GM18505 (cell line): ENCODE measurements around the gene FXYD4.
A peak's percentile ranks its signal among the peaks of the same experiment; 100 is the strongest.

Source experiments
- ATAC-seq: cut with Tn5 transposase; IDR thresholded peaks from one replicate; pipeline ENCODE4 v1.9.1; 2021; ENCODE audit not compliant: unreplicated experiment
- POLR2A ChIP-seq: IDR thresholded peaks from 4 replicates; pipeline ENCODE4 v1.6.1; 2011; ENCODE audit warnings: borderline replicate concordance; ENCODE audit not compliant: insufficient read depth, insufficient read length; ENCODE audit errors: extremely low read depth

Gene FXYD4

DNA sequence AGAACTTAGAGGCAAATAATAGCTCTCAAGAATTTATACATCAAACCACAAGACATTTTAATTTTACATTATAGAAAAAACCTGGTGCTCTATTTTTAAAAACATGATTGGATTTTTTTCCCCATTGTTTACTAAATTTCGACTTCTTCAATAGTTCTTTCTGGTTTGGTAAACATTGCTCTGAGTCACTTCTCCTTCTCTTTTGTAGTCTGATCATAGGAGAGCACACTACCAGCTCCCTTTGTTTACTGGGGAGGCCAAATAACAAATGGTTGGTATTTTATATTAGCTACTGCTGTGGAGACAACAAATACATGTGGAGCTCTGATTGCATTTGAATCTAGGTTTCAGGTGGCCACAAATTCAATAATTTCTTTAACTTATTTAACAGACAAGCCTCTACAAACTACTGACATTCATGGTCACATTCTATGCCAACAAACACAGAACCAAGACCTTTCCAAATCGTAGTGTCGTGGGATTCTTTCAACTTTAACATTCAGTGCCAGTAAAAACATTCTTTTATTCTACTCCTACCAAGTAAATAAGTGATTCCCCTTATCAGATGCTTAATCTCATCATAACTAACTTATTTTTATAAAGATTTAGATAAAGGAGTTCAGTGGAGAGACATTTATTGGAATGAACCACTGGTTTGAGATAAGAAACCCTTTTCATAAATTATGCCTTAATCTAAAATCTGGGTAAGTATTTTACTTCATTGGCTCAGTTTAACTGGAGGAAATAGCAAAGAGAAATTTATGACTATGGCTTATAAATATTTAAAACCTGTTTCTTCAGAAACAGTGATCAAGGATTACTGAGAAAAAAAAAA is 17.7 kb upstream of the FXYD4 start:
- TF ChIP-seq POLR2A = no peak
- ATAC-seq = no peak

DNA sequence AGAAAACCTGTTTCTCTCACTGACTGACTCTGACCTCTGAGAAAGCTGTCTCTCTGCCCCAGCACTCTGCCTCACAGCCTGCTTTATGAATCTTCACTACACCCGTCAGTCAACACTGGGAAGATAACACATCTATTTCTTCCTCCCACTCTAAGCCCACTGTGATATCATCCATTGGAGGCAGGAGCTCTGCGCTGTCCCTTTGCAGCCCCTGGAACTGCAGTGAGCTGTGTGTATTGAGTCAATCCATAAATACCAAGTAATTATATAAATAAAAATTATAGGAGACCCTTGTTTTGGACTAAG is 17.2 kb upstream of the FXYD4 start:
- TF ChIP-seq POLR2A = no peak
- no peak for ATAC-seq

DNA sequence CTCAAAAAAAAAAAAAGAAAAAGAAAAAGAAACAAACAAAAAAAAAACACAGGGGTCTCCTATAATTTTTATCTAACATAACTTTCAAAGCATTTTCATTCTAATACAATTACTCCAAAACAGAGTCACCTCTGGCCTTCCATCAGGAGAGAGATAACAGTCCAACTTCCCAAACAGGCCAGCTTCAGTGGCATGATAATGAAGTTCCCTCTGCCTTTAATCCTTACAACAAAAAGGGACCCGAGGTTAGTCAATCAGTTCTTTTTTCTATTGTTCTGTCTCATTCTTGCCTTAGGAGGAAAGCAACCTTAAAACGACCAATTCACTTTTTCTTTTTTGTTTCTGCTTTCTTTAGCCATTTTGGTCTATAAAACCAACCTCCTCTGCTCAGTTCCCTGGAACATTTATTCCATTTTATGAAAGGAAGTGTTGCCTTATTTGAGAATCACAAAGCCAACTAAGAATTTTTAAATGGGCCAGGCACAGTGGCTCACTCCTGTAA is 16.5 kb upstream of the FXYD4 start:
- TF ChIP-seq POLR2A = no peak

DNA sequence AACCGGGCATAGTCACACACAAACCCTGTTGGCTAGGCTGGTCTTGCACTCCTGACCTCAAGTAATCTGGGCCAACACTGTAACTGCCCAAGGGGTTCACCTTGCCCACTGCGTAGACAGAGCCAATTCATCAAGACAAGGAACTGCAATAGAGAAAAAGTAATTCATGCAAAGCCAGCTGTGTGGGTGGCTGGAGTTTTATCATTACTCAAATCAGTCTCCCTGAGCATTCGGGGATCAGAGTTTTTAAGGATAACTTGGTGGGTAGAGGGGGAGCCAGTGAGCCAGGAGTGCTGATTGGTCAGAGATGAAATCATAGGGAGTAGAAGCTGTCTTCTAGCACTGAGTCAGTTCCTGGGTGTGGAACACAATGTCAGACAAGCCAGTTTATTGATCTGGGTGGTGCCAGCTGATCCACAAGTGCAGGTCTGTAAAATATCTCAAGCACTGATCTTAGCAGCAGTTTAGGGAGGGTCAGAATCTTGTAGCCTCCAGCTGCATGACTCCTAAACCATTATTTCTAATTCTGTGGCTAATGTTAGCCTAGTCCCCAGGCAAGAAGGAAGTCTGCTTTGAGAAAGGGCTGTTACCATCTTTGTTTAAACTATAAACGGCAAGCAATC is 15.6 kb upstream of the FXYD4 start:
- ATAC-seq = no peak
- TF ChIP-seq POLR2A = no peak

More for the DNA sequence above, 16.5 kb upstream of the FXYD4 start:
- ATAC-seq = no peak

DNA sequence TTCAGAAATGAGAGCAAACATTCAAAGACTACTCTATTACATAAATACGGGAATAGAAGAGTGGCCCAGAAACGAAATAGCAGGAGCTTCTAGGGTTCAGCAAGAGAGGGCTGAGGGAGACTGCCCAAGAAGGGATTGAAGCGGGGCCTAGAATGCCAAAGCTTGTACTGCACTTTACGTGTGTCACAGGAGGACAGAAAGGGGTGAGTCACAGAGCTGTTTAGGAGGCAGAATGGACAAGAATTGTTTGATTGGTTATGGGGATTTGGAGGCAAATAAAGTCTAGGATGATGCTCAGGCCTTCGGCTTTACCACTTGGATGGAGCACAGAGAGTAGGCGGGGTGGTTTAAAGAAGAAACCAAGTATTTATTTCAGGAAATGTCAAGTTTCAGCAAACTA is 11.3 kb upstream of the FXYD4 start:
- ATAC-seq = no peak

DNA sequence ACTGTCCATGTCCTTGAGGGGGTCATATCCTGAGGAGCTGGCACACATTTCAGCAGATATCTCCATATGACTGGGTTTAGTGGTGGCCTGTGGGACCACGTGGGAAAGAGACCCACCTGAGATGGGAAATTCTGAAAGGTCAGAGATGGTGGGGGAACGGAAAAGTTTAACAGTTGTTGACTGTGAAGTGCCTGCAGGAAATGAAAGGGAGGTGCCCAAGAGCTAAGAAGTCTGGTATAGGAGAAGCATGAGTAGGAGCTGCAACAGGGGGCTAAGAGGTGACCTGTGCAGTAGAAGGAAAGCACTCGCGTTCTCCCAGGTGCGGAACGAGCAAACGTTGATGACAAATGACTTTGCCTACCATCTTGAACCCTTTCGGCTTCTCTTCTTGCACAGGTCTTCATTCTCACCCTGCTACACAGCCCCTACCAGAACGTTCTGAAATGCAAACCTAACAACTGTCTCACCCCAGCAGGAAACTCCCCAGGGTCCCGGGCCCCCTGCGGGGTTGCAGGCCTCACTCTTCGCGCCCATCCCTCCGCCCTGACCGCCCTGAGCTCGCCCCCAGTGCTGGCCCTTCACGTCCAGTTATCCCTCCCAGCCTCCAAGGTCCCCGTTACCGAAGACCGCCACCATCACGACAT is 9.8 kb upstream of the FXYD4 start:
- no peak for TF ChIP-seq POLR2A
- ATAC-seq = no peak

More for the DNA sequence above, 11.3 kb upstream of the FXYD4 start:
- no peak for TF ChIP-seq POLR2A

DNA sequence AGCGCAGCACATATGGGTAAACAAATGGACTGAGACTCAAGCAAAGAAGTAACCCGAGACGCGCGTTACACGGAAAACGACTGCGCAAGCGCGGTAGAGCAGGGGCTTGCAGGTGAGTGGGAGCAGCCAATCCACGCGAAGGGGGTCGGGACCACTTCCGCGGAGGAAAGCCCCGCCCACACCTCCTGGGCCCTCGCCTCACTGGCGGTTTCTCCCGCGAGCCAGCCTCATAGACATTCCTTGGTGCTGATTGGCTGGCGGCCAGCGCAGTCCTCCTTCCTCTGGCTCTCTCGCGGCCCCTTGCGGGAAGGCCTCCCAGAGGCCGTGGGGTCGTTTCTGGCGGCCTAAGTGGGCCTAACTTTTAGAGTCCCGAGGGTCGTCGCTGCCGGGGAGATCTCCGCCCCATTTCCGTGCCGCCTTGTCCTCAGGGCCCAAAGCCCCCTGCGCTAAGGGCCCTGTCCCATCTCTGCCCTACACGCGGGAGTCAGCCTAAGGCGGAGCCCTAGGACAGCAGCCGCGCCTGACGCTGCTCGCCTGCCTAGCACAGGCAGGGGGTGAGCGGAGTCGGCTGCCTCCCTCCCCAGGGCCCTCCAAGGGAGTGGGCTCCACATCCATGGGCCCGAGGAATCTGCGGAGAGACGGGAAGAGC is 9.1 kb upstream of the FXYD4 start:
- peak; percentile 95 for ATAC-seq
- TF ChIP-seq POLR2A = peak; percentile 58

DNA sequence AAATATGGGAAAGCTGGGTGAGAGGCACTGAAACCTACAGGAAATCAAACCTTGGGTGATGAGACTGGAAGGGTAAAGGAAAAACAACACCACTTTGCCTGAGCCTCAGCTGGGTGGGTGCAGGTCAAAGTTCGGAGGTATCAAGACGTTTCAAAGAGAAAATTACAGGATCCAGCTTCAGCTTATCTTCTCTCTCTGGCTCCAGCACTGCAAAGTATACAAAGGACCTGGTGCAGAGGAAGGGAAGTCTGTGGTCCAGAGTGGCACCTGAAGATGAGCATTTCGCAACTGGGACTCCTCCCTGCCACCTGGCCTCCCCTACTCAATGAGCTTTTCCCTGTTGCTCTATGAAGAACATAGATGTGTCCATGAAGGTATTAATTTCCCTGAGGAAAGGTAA is 6.4 kb upstream of the FXYD4 start:
- no peak for ATAC-seq
- TF ChIP-seq POLR2A = no peak

DNA sequence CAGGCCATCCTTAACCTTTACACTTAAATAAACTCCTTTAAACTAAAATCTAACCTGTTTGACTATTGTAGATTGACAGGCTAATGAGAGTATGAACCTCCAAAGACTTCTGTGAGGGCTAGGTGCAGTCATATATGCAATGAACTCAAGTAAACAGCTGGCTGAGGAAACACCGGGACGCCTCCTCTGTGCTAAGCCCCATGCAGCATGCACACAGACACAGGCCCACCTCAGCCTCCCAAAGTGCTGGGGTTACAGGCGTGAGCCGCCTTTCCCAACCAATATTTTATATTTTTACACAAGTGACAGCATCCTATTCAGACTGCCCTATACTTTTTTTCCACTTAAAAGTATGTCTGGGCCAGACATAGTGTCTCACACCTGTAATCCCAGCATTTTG is 1.5 kb upstream of the FXYD4 start:
- no peak for ATAC-seq
- no peak for TF ChIP-seq POLR2A

DNA sequence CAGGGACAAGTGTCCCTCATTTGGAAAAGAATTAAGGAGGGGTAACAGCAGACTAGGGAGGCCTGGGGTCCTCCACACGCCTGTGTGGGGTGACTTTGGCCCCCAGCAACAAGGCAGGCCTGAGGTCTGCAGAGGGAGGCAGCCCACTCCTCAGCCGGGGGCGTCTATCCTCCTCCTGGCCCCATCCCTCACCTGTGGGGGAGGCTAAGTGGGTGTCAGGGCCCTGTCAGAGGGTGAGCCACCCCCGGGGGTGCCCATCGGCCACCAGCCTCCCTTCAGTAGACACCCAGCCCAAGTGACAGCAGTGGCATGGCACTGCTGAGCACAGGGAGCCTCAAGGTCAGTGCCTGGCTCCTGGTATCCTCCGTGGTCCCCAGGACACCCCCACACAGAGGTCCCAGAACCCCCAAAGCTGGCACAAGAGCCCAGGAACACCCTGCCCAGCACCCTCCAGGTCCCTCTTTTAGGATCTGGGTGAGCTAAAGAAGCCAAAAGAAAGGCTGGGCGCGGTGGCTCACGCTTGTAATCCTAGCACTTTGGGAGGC is 693 bp upstream of the FXYD4 start:
- TF ChIP-seq POLR2A = no peak
- no peak for ATAC-seq

DNA sequence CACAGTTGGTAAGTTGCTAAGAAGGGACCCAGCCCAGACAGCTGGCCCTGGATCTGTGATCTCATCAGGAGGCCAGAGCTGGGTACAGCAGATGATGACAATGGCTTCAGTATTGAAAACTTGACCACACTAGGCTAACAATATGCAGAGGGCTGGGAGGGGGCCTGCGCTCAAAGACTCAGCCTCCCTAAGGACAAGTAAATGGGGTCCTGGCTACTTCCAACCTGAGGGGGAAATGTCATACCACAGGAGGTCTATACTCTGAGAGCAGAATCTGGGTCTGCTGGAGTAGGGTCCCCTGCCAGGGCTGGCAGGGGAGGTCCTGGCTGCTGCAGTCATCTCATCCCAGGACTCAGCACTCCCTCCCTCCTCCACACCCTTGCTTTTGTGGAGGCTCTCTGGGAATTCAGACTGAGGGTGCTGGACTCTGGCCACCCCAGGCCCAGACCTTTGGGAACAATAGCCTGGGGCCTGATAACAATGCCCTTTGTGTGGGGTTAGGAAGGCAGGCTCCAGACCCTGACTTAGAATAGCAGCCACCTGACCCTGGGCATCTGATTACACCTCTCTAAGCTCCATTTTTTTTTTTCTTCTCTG is 1.4 kb downstream of the FXYD4 start:
- ATAC-seq = no peak
- TF ChIP-seq POLR2A = no peak

DNA sequence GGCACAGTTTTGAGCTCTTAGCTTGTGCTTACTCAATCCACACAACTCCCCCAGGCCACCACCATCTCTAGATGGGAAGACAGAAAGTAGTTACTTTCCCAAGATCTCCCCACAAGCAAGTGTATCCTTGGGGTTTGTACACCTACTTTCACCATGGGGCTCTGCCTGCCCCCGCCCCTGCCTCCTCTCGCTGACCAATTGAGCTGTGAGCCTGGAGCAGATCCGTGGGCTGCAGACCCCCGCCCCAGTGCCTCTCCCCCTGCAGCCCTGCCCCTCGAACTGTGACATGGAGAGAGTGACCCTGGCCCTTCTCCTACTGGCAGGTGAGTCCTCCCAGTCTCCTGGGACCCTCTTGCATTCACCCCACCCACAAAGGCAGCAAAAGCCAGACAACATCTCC is 2.0 kb downstream of the FXYD4 start:
- no peak for ATAC-seq
- TF ChIP-seq POLR2A = no peak

DNA sequence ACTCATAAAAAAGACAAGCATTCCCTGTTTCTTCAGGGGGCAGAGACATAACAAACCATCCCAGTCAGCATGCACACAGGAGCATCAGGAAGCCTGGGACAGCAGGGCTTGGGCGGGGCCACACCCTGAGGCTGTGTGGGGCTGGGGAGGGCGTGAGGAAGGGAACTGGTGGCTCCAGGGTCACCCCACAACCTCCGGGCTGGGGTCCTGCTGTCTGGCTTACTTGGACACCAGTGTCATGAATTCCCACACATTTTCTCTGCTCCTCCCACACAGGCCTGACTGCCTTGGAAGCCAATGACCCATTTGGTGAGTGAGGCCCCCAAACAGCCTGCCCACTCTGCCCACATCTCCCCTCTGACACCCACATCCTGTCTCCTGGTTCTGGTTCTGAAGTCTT is 2.8 kb downstream of the FXYD4 start:
- TF ChIP-seq POLR2A = no peak
- ATAC-seq = no peak
